RWPE1 (cell line): ENCODE data around the gene PLAC9.

ENCODE experiments used
- CTCF ChIA-PET: fragments of 350-600 bp; sonication (Branson Sonifier 250); formaldehyde crosslinking; extraction: SDS; loops from one replicate; lab custom pipeline; 2021; lab: Yijun Ruan, JAX
- POLR2A ChIA-PET: fragments of 400-600 bp; formaldehyde crosslinking; extraction: SDS; loops from one replicate; lab custom pipeline; 2020; ENCODE audit warnings: antibody characterized with exemption; ENCODE audit not compliant: low non-redundant PET; lab: Yijun Ruan, JAX
- DNase-seq: peaks from one replicate; pipeline ENCODE4 v3.0.0; 2012; ENCODE audit warnings: low spot score
- H3K27ac ChIP-seq: fragments of 450-650 bp; 2 replicates; pipeline ENCODE4 v1.5.1; 2017
- TF ChIP-seq, protein P1 (sequence below): fragments of 450-650 bp; conservative IDR thresholded peaks from 2 replicates; pipeline ENCODE4 v1.5.1; 2017; ENCODE audit warnings: low read depth, mild to moderate bottlenecking

PLAC9 gene

DNA sequence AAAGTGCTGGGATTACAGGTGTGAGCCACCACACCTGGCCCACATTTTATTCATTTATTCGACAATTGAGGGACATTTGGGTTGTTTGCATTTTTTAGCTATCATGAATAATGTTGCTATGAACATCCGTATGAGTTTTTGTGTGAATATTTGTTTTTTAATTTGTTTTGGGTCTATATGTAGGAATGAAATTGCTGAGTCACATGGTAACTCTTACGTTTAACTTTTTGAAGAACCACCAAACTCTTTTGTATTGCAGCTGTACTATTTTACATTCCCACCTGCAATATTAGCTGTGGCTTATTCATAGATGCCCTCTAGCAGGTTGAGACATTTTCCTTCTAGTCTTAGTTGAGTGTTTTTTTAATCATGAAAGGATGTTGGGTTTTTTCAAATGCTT is 14.4 kb downstream of the PLAC9 start:
- TF ChIP-seq, protein P1, sequence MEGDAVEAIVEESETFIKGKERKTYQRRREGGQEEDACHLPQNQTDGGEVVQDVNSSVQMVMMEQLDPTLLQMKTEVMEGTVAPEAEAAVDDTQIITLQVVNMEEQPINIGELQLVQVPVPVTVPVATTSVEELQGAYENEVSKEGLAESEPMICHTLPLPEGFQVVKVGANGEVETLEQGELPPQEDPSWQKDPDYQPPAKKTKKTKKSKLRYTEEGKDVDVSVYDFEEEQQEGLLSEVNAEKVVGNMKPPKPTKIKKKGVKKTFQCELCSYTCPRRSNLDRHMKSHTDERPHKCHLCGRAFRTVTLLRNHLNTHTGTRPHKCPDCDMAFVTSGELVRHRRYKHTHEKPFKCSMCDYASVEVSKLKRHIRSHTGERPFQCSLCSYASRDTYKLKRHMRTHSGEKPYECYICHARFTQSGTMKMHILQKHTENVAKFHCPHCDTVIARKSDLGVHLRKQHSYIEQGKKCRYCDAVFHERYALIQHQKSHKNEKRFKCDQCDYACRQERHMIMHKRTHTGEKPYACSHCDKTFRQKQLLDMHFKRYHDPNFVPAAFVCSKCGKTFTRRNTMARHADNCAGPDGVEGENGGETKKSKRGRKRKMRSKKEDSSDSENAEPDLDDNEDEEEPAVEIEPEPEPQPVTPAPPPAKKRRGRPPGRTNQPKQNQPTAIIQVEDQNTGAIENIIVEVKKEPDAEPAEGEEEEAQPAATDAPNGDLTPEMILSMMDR = no peak
- DNase-seq = no peak
- ChIA-PET CTCF (interaction anchor here (2.0 kb wide), 1 partner anchor 76 kb away, joined by 6 read pairs; no protein-coding TSS in a partner anchor), POLR2A (no interaction called here)
- H3K27ac ChIP-seq = no peak overlapping the region

DNA sequence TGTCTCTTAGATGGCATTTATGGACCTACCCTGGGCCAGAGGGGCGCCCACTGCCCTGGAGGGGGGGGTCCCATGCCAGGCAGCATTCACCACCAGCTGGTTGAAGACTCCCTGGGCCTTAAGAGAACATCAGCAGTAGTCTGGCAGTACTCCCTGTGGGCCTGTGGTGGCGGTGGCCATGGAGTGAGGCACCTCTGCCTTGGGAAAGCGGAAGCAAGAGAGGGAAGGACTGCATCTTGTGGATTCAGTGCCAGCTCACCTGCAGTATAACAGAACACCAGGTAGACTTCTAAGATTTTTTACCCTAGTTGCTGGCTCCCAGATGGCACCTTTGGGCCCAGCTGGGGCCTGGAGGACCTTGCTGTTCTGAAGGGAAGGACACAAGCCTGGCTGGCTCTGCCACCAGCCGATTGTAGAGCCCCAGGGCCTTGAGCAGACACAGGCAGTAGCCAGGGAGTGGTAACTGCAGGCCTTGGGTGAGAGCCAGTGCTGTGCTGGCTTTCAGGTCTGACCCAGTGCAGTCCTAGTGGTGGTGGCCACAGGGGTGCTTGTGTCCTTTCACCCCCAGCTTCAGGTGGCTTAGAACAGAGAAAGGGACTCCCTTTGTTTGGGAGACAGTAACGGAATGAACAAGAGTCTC is 15.8 kb downstream of the PLAC9 start:
- H3K27ac ChIP-seq = peak overlapping the region; percentile 12
- ChIA-PET CTCF (interaction anchor here (0.8 kb wide), 1 partner anchor 74 kb away, joined by 3 read pairs; no protein-coding TSS in a partner anchor), POLR2A (no interaction called here)
- TF ChIP-seq, protein P1 = no peak
- DNase-seq = no peak

DNA sequence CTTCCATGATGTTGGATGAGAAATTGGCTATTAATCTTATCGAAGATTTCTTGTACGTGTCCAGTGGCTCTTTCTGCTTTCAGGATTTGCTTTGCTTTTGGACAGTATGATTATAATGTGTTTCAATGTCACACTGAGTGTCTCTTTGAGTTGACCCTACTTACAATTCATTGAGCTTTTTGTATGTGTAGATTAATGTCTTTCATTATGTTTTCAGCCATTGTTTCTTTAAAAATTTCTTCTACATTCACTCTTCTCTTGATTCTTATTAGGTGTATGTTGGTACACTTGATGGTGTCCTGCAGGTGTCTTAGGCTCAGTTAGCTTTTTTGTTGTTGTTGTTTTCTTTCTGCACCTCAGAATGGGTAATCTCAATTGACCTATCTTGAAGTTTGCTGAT is 16.6 kb downstream of the PLAC9 start:
- ChIA-PET POLR2A (no interaction called here), CTCF (no interaction called here)
- DNase-seq = no peak
- H3K27ac ChIP-seq = no peak overlapping the region
- TF ChIP-seq, protein P1 = no peak

DNA sequence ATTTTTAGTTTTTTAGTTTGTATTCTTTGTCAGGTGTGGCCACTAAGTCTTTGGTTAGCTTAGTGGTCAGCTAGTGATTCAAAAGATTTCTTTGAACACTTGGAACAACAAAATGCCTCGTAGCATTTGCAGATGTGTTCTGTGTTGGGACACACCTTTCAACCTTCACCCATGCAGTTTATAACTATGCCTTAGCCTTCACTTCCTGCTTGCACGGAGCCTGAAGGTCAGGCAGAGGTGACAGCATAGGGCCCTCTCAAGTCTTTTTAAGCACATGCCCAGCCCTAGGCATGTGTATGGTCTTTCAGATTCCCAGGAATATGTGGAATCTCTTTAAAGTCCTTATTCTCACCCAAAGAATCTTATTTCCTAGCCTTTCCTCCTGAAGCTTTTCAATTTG is 17.6 kb downstream of the PLAC9 start:
- CTCF ChIA-PET = interaction anchor here (0.6 to 1.5 kb wide), 2 partner anchors 15 to 73 kb away, joined by 3 to 5 read pairs; no protein-coding TSS in a partner anchor
- POLR2A ChIA-PET = no interaction called here
- DNase-seq = no peak
- H3K27ac ChIP-seq = no peak overlapping the region
- TF ChIP-seq, protein P1 = no peak

DNA sequence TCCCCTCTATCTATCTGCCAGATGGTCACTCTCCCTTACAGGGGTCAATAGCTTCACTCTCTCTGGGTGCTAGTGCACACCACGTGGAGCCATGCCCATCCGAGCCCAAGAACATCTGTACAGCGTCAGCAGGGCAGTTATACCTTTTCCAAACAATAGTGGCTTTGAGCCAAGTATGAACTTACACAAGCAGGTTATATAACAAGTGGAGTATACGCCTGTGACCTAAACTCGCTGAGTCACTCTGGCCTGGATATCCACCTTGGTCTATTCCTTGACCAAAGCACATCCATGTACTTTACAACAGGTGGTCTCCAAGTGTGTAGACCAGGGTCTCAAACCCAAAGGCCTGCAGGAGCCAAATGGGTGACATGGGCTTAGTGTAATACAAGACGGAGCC is 20.3 kb downstream of the PLAC9 start:
- CTCF ChIA-PET = interaction anchor here (1.3 kb wide), 1 partner anchor 9 kb away, joined by 5 read pairs; no protein-coding TSS in a partner anchor
- peak overlapping the region; percentile 13; the same call in 1 of the 2 replicates for H3K27ac ChIP-seq
- DNase-seq = no peak
- TF ChIP-seq, protein P1 = no peak
- POLR2A ChIA-PET = no interaction called here

DNA sequence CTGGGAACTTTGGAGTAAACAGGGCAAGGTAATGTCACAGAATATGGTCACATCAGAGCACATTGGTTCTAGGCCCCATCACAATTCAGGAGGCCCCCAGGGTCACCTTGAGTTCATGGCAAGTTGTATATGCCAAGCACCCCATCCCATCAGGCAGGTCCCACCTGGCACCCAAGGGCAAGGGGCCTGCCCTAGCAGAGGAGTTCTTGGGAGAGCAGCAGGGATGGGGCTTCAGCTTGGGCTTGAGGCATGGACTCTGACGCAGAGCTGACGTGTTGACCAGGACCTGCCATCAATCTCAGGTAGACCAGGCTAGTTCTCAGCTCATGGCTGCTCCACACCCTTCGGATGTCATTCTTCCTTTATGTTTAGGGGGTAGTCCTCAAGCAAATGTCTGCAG is 20.9 kb downstream of the PLAC9 start:
- ChIA-PET CTCF (interaction anchor here (0.6 to 1.3 kb wide), 3 partner anchors 9 to 53 kb away, joined by 4 to 5 read pairs (median 5); no protein-coding TSS in a partner anchor), POLR2A (no interaction called here)
- DNase-seq = no peak
- TF ChIP-seq, protein P1 = no peak
- peak overlapping the region; percentile 97 for H3K27ac ChIP-seq
